ENCODE results near the gene EGLN2.

- TF ChIP-seq POLR2AphosphoS5 (IDR thresholded peaks at IDR 0.05; ENCODE audit: low read depth, low read length) (no peak), POLR2A (IDR thresholded peaks at IDR 0.05; ENCODE audit: low read depth, low read length) (no peak), POU2F2 (IDR thresholded peaks at IDR 0.05; ENCODE audit: low read depth, low read length) (no peak), SPI1 (IDR thresholded peaks at IDR 0.05; ENCODE audit: low read depth, low read length) (no peak)
These were observed 40.5 kb upstream of the EGLN2 start for GRCh38 chr19:40758491-40758890.

Data from GM12891 (cell line).